ENCODE measurements around the gene LHX6. TPM values are rescaled to one million over a fixed set of nuclear protein-coding genes. Genes with fewer than 3 reads are reported as not detected.
A peak's percentile ranks its signal among the peaks of the same experiment; 100 is the strongest.

Gene LHX6
- total and polyA plus RNA-seq, 2 of the 8 experiments (the other 6 are each of a cell fraction or from before 2014, with no cell fraction given) = 0.92 to 1.2 TPM

- TF ChIP-seq CHD7 (IDR thresholded peaks at IDR 0.05; ENCODE audit: insufficient replicate concordance, low read length) (no peak), SP2 (IDR thresholded peaks at IDR 0.05; ENCODE audit: low read length) (no peak), ZNF274 (IDR thresholded peaks at IDR 0.05; ENCODE audit: borderline replicate concordance, extremely low read depth, low read length) (no peak), TCF12 (IDR thresholded peaks at IDR 0.05; ENCODE audit: low read depth, low read length) (no peak), ASH2L (IDR thresholded peaks at IDR 0.05; ENCODE audit: low read length) (no peak), CTCF (IDR thresholded peaks at IDR 0.05; ENCODE audit: control extremely low read depth in 1 of 3, insufficient read depth in 1 of 3, low read depth in 1 of 3, low read length in 3 of 3) (peak in 1 of 3 experiments; percentile 12; a peak in 1 of 4 replicates), CHD1 (IDR thresholded peaks at IDR 0.05; ENCODE audit: low read depth, low read length) (no peak), KDM5A (IDR thresholded peaks at IDR 0.05; ENCODE audit: low read length) (no peak)
Observed at GRCh38 chr9:122265149-122265915, 36.6 kb upstream of the LHX6 start (continued).
